ENCODE data around the gene AFF3. TPM values are rescaled to one million over a fixed set of nuclear protein-coding genes. Genes with fewer than 3 reads are reported as not detected.

The AFF3 gene
- total RNA-seq, 3 donors from 2014 or later (not counting 1 experiment from before 2014, with no cell fraction given): 4.6 to 9.6 (median 5.6) TPM

DNA sequence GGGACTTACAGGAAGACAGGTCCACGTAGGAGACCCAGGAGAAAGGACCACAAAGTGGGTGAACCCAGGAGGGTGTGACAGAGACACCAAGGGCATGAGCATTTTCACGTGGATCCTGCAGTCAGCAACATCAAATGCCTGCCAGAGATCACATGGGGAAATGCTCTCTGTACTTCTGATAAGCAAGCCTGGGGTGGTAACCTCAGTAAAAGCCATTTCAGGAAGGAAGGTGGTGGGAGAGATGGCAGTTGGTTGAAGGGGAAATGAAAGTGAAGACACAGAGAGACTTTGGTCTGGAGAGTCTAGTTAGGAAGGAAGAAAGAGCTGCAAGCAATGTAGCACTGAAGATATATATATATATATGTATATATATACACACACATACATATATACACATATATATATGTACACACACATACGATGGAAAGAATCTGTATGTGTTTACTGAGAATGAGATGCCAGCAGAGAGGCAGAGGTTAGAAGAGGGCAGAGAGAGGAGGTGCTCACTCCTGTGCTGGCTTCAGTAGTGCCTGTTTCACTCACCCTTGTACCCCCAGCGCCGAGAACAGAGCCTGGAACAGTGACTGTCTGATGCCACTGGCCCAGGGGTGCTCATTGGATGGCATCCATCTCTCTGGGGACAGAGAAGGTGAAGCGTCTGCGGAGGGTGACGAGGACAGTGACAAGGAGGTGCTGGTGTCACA is 314.9 kb downstream of the AFF3 start:
- ATAC-seq: no peak
- no peaks in the 10 kb centered on the region for H3K36me3 Mint-ChIP-seq
- H3K9me3 ChIP-seq (ENCODE audit: control insufficient read depth, insufficient read depth, low read length): no peaks in the 10 kb centered on the region
- no peak overlapping the region for H3K4me3 Mint-ChIP-seq
- no peaks in the 10 kb centered on the region for H3K9me3 Mint-ChIP-seq
- H3K27me3 Mint-ChIP-seq (ENCODE audit: low read depth in 2 of 2): peaks cover 5 to 13% of the 10 kb centered on the region in 2 donors
- peaks cover 7 to 14% of the 10 kb centered on the region in 2 donors for H3K4me1 Mint-ChIP-seq
- 64% methylated on average over 7 of the region's 8 CpGs for WGBS (ENCODE audit: insufficient coverage)
- peak in 1 of 2 donors; percentile 5 for DNase-seq
- H3K4me3 ChIP-seq (ENCODE audit: low read length): no peak overlapping the region
- intact Hi-C loops (cut with micrococcal nuclease): no loop called here
- TF ChIP-seq, protein P1, sequence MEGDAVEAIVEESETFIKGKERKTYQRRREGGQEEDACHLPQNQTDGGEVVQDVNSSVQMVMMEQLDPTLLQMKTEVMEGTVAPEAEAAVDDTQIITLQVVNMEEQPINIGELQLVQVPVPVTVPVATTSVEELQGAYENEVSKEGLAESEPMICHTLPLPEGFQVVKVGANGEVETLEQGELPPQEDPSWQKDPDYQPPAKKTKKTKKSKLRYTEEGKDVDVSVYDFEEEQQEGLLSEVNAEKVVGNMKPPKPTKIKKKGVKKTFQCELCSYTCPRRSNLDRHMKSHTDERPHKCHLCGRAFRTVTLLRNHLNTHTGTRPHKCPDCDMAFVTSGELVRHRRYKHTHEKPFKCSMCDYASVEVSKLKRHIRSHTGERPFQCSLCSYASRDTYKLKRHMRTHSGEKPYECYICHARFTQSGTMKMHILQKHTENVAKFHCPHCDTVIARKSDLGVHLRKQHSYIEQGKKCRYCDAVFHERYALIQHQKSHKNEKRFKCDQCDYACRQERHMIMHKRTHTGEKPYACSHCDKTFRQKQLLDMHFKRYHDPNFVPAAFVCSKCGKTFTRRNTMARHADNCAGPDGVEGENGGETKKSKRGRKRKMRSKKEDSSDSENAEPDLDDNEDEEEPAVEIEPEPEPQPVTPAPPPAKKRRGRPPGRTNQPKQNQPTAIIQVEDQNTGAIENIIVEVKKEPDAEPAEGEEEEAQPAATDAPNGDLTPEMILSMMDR (IDR thresholded peaks at IDR 0.05): no peak
- H3K27me3 ChIP-seq (ENCODE audit: control insufficient read depth, insufficient read depth, low read length): no peaks in the 10 kb centered on the region
- no peak overlapping the region for H3K27ac ChIP-seq (ENCODE audit: low read length)
- no peak overlapping the region for H3K27ac Mint-ChIP-seq
- peaks cover 18% of the 10 kb centered on the region for H3K4me1 ChIP-seq (ENCODE audit: control insufficient read depth, insufficient read depth, low read length)
- H3K36me3 ChIP-seq (ENCODE audit: control insufficient read depth, insufficient read depth, low read length): no peaks in the 10 kb centered on the region

DNA sequence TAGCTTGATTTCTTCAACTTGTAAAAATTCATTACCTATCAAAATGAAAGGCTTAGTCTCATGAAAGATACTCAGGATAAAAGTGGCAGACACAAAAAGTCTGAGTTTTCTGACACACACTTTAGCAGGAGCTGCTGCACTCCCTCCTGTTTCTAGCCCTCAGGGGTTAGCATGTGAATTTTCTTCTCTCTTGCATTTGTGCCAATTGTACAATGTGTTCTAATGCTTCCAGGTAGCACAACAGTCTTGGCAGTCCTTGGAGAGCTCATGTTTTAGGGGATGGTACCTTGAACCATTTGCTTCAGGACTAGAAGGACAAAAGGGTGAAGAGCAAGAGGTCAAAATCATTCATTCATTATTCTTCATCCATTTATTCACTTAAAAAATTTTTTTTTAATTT is 316.8 kb downstream of the AFF3 start:
- H3K27ac ChIP-seq (ENCODE audit: low read length): no peak overlapping the region
- no peaks in the 10 kb centered on the region for H3K36me3 Mint-ChIP-seq
- H3K4me1 Mint-ChIP-seq: peaks cover 7 to 14% of the 10 kb centered on the region in 2 donors
- intact Hi-C loops (cut with micrococcal nuclease): no loop called here
- H3K27me3 Mint-ChIP-seq (ENCODE audit: low read depth in 2 of 2): peaks cover 5 to 13% of the 10 kb centered on the region in 2 donors
- peaks cover 18% of the 10 kb centered on the region for H3K4me1 ChIP-seq (ENCODE audit: control insufficient read depth, insufficient read depth, low read length)
- no peak for ATAC-seq
- TF ChIP-seq, protein P1 (IDR thresholded peaks at IDR 0.05): no peak
- no peaks in the 10 kb centered on the region for H3K27me3 ChIP-seq (ENCODE audit: control insufficient read depth, insufficient read depth, low read length)
- no peak overlapping the region for H3K4me3 Mint-ChIP-seq
- no peaks in the 10 kb centered on the region for H3K9me3 ChIP-seq (ENCODE audit: control insufficient read depth, insufficient read depth, low read length)
- DNase-seq: no peak
- no peak overlapping the region for H3K27ac Mint-ChIP-seq
- no peaks in the 10 kb centered on the region for H3K9me3 Mint-ChIP-seq
- H3K36me3 ChIP-seq (ENCODE audit: control insufficient read depth, insufficient read depth, low read length): no peaks in the 10 kb centered on the region
- no peak overlapping the region for H3K4me3 ChIP-seq (ENCODE audit: low read length)

DNA sequence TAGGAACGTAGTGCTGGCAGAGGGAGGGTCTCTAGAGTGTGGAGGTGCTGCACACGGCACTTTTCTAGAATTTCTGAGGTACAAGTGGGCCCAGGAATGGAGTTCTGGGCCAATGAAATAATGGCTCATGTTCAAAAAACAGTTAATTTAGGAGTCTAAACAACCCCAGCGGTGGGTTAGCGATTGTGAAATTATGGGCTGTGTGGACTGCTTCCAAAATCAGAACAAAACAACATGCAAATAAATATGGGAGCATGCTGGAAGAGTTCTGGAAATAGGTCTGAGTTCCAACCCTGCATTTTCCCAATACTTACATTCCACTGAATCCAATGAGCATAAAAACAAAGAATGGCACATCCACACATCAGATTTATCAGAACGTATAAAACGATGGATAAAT is 317.6 kb downstream of the AFF3 start:
- no peak overlapping the region for H3K27ac Mint-ChIP-seq
- DNase-seq: no peak
- TF ChIP-seq, protein P1 (IDR thresholded peaks at IDR 0.05): no peak
- 92% methylated on average over 4 of the region's 6 CpGs for WGBS (ENCODE audit: insufficient coverage)
- no peak overlapping the region for H3K27ac ChIP-seq (ENCODE audit: low read length)
- H3K4me1 ChIP-seq (ENCODE audit: control insufficient read depth, insufficient read depth, low read length): peaks cover 18% of the 10 kb centered on the region
- no peaks in the 10 kb centered on the region for H3K9me3 Mint-ChIP-seq
- H3K36me3 Mint-ChIP-seq: no peaks in the 10 kb centered on the region
- ATAC-seq: no peak
- no peaks in the 10 kb centered on the region for H3K9me3 ChIP-seq (ENCODE audit: control insufficient read depth, insufficient read depth, low read length)
- no peaks in the 10 kb centered on the region for H3K36me3 ChIP-seq (ENCODE audit: control insufficient read depth, insufficient read depth, low read length)
- no peak overlapping the region for H3K4me3 Mint-ChIP-seq
- peaks cover 7 to 14% of the 10 kb centered on the region in 2 donors for H3K4me1 Mint-ChIP-seq
- peaks cover 5 to 13% of the 10 kb centered on the region in 2 donors for H3K27me3 Mint-ChIP-seq (ENCODE audit: low read depth in 2 of 2)
- intact Hi-C loops (cut with micrococcal nuclease): no loop called here
- H3K27me3 ChIP-seq (ENCODE audit: control insufficient read depth, insufficient read depth, low read length): no peaks in the 10 kb centered on the region
- no peak overlapping the region for H3K4me3 ChIP-seq (ENCODE audit: low read length)

All from natural killer cell (primary cell).